Lung (tissue), 13 donors: Measurements from ENCODE around the gene EFNA1. TPM values are rescaled to one million over a fixed set of nuclear protein-coding genes. Genes with fewer than 3 reads are reported as not detected.

Experiments used
- ATAC-seq: fragments of 200-7000 bp; cut with Tn5 transposase; one replicate; pipeline ENCODE4 v1.9.1; 2020; ENCODE audit warnings: moderate number of reproducible peaks; ENCODE audit not compliant: insufficient read depth, low FRiP score
- DNase-seq, 3 donors: peaks; one replicate each; pipeline ENCODE4 v3.0.0-alpha.2; 2013 to 2017
- H3K27ac ChIP-seq, 2 donors: one replicate each; pipeline ENCODE4 v1.5.1; 2013; ENCODE audit warnings: mild to moderate bottlenecking in 2 of 2, moderate library complexity in 2 of 2, control low read depth in 1 of 2, inconsistent platforms in 1 of 2, low read depth in 1 of 2, low read length in 1 of 2
- H3K27me3 ChIP-seq, 3 donors: one replicate each; pipeline ENCODE4 v1.5.1; 2013; ENCODE audit warnings: low read length in 2 of 3; ENCODE audit not compliant: control insufficient read depth in 3 of 3, insufficient read depth in 3 of 3
- H3K36me3 ChIP-seq, 4 donors: one replicate each; pipeline ENCODE4 v1.5.1; 2013; ENCODE audit warnings: low read length in 4 of 4, mild to moderate bottlenecking in 1 of 4, moderate library complexity in 1 of 4; ENCODE audit not compliant: control insufficient read depth in 4 of 4, insufficient read depth in 4 of 4
- H3K4me1 ChIP-seq, 5 donors: one replicate each; pipeline ENCODE4 v1.5.1; 2013; ENCODE audit warnings: low read length in 5 of 5, mild to moderate bottlenecking in 2 of 5, moderate library complexity in 1 of 5; ENCODE audit not compliant: control insufficient read depth in 5 of 5, insufficient read depth in 5 of 5
- H3K4me3 ChIP-seq: one replicate; pipeline ENCODE4 v1.5.1; 2013; ENCODE audit warnings: mild to moderate bottlenecking, control low read depth, moderate library complexity
- H3K9ac ChIP-seq, 2 donors: one replicate each; pipeline ENCODE4 v1.5.1; 2013; ENCODE audit warnings: low read length in 2 of 2, control low read depth in 1 of 2; ENCODE audit not compliant: insufficient read depth in 1 of 2
- H3K9me3 ChIP-seq, 4 donors: one replicate each; pipeline ENCODE4 v1.5.1; 2013; ENCODE audit warnings: low read length in 3 of 4, mild to moderate bottlenecking in 1 of 4, moderate library complexity in 1 of 4; ENCODE audit not compliant: control insufficient read depth in 4 of 4, insufficient read depth in 3 of 4
- CTCF ChIP-seq: IDR thresholded peaks from 2 replicates; pipeline ENCODE4 v1.5.1; 2012; ENCODE audit warnings: mild to moderate bottlenecking; ENCODE audit errors: control extremely low read depth, extremely low read depth
- WGBS, 2 donors: extraction: QIAGEN DNeasy Blood & Tissue Kit; methylation state at CpG; one replicate each; pipeline ENCODE4 v1.1.7; 2013; 5-methylcytosine and 5-hydroxymethylcytosine counted together
- polyA plus RNA-seq, 2 donors: library from polyadenylated mRNA; stranded (reverse); fragments of 200-250 nt; gene quantifications; one replicate each; pipeline ENCODE4 v1.2.1, GENCODE V29; 2013
- small RNA-seq: library from RNA; depleted of rRNA; stranded (forward); fragments of <200 nt; gene quantifications from one replicate; pipeline ENCODE3, GENCODE V24; 2014; ENCODE audit warnings: low replicate concordance
- total RNA-seq, 2 donors: library from RNA; depleted of rRNA in 1 of 2; stranded (reverse); fragments of >200 nt in 1 of 2; gene quantifications; one replicate each; pipeline ENCODE4 v1.2.1, GENCODE V29; 2014 to 2021
- donor health status: control.
- donor health status: control.
- donor health status: Bipolar disorder and iron deficiency.
- donor health status: healthy.
- donor health status: DM: yes; HTN: yes; CAD: no.

Gene EFNA1
- total and polyA plus RNA-seq, 4 donors = 111 to 202 (median 168) TPM

- DNase-seq (no peak), ATAC-seq (no peak)
- H3K27me3 ChIP-seq = no peaks in the 10 kb centered on the region
- H3K9ac ChIP-seq = no peak overlapping the region
- WGBS, 2 donors = 83 to 91% methylated on average over 4 of the region's 4 CpGs
- H3K27ac ChIP-seq = peak overlapping the region in 1 of 2 donors; percentile 69
- no peak for TF ChIP-seq CTCF
- H3K4me3 ChIP-seq = no peak overlapping the region
- H3K36me3 ChIP-seq = no peaks in the 10 kb centered on the region
- H3K9me3 ChIP-seq = peaks cover 0 to 2% (median 0%) of the 10 kb centered on the region in 4 donors
- H3K4me1 ChIP-seq = peaks cover 0 to 12% (median 5%) of the 10 kb centered on the region in 5 donors
Measured at GRCh38 chr1:155184351-155184811, 56.7 kb downstream of the EFNA1 start.

Small RNA genes lying within 50 kb of the gene (small RNA-seq; reads per million reads assigned to genes)
- gene HMGN2P18 (not detected), gene RF00019 (not detected)

Other genes starting within 250 kb of the EFNA1 start
- 10 to 100 TPM; 18.4 to 48.8 TPM for gene PMVK, start 191.2 kb upstream of the EFNA1 start, total RNA-seq
- gene PMVK, start 191.2 kb upstream of the EFNA1 start, polyA plus RNA-seq = 10 to 100 TPM; 39.0 to 47.9 TPM
- 100 to 1,000 TPM in 1 of 2 donors, 10 to 100 TPM in 1; 37.3 to 178 TPM for gene PBXIP1, start 171.8 kb upstream of the EFNA1 start, total RNA-seq
- 10 to 100 TPM; 32.8 to 33.2 TPM for gene PBXIP1, start 171.8 kb upstream of the EFNA1 start, polyA plus RNA-seq
- gene PYGO2, start 166.1 kb upstream of the EFNA1 start, total RNA-seq = 10 to 100 TPM; 17.9 to 25.2 TPM
- 10 to 100 TPM; 14.6 to 22.2 TPM for gene PYGO2, start 166.1 kb upstream of the EFNA1 start, polyA plus RNA-seq
- gene SHC1, start 157.1 kb upstream of the EFNA1 start, total RNA-seq = 100 to 1,000 TPM in 1 of 2 donors, 10 to 100 TPM in 1; 67.6 to 136 TPM
- gene SHC1, start 157.1 kb upstream of the EFNA1 start, polyA plus RNA-seq = 100 to 1,000 TPM in 1 of 2 donors, 10 to 100 TPM in 1; 76.5 to 111 TPM
- gene CKS1B, start 153.2 kb upstream of the EFNA1 start, total RNA-seq = 10 to 100 TPM; 22.3 to 33.6 TPM
- 10 to 100 TPM; 26.9 to 38.2 TPM for gene CKS1B, start 153.2 kb upstream of the EFNA1 start, polyA plus RNA-seq
- gene FLAD1, start 144.5 kb upstream of the EFNA1 start, total RNA-seq = 10 to 100 TPM; 10.9 to 37.0 TPM
- 10 to 100 TPM; 29.3 to 31.9 TPM for gene FLAD1, start 144.5 kb upstream of the EFNA1 start, polyA plus RNA-seq
- gene LENEP, start 134.3 kb upstream of the EFNA1 start, total RNA-seq = under 1 TPM in 1 of 2 donors, not detected in 1; 0.89 TPM
- gene LENEP, start 134.3 kb upstream of the EFNA1 start, polyA plus RNA-seq = under 1 TPM in 1 of 2 donors, not detected in 1; 0.31 TPM
- 10 to 100 TPM; 41.9 to 83.3 TPM for gene ZBTB7B, start 125.1 kb upstream of the EFNA1 start, total RNA-seq
- 10 to 100 TPM; 52.6 to 57.8 TPM for gene ZBTB7B, start 125.1 kb upstream of the EFNA1 start, polyA plus RNA-seq
- gene DCST2, start 94.1 kb upstream of the EFNA1 start, total RNA-seq = 1 to 10 TPM in 1 of 2 donors, under 1 TPM in 1; 0.31 to 1.7 TPM
- 1 to 10 TPM in 1 of 2 donors, under 1 TPM in 1; 0.77 to 1.7 TPM for gene DCST2, start 94.1 kb upstream of the EFNA1 start, polyA plus RNA-seq
- under 1 TPM in 1 of 2 donors, not detected in 1; 0.20 TPM for gene DCST1, start 94.1 kb upstream of the EFNA1 start, total RNA-seq
- under 1 TPM in 1 of 2 donors, not detected in 1; 0.08 TPM for gene DCST1, start 94.1 kb upstream of the EFNA1 start, polyA plus RNA-seq
- 100 to 1,000 TPM in 1 of 2 donors, 10 to 100 TPM in 1; 49.5 to 209 TPM for gene ADAM15, start 76.6 kb upstream of the EFNA1 start, total RNA-seq
- gene ADAM15, start 76.6 kb upstream of the EFNA1 start, polyA plus RNA-seq = 100 to 1,000 TPM; 111 to 233 TPM
- gene EFNA4, start 64.1 kb upstream of the EFNA1 start, total RNA-seq = 10 to 100 TPM in 1 of 2 donors, 1 to 10 TPM in 1; 8.3 to 13.4 TPM
- 10 to 100 TPM in 1 of 2 donors, 1 to 10 TPM in 1; 9.2 to 11.2 TPM for gene EFNA4, start 64.1 kb upstream of the EFNA1 start, polyA plus RNA-seq
- 1 to 10 TPM; 1.1 to 1.9 TPM for gene EFNA3, start 49.0 kb upstream of the EFNA1 start, total RNA-seq
- gene EFNA3, start 49.0 kb upstream of the EFNA1 start, polyA plus RNA-seq = 1 to 10 TPM; 1.5 to 1.8 TPM
- 10 to 100 TPM; 26.3 to 60.3 TPM for gene SLC50A1, start 8.0 kb downstream of the EFNA1 start, total RNA-seq
- gene SLC50A1, start 8.0 kb downstream of the EFNA1 start, polyA plus RNA-seq = 100 to 1,000 TPM in 1 of 2 donors, 10 to 100 TPM in 1; 76.6 to 114 TPM
- gene DPM3, start 12.7 kb downstream of the EFNA1 start, total RNA-seq = 10 to 100 TPM; 33.7 to 99.6 TPM
- 100 to 1,000 TPM; 166 to 491 TPM for gene DPM3, start 12.7 kb downstream of the EFNA1 start, polyA plus RNA-seq
- 100 to 1,000 TPM in 1 of 2 donors, 10 to 100 TPM in 1; 58.2 to 162 TPM for gene KRTCAP2, start 45.4 kb downstream of the EFNA1 start, total RNA-seq
- 100 to 1,000 TPM; 218 to 592 TPM for gene KRTCAP2, start 45.4 kb downstream of the EFNA1 start, polyA plus RNA-seq
- gene TRIM46, start 46.0 kb downstream of the EFNA1 start, total RNA-seq = under 1 TPM; 0.60 to 0.71 TPM
- gene TRIM46, start 46.0 kb downstream of the EFNA1 start, polyA plus RNA-seq = under 1 TPM; 0.26 to 0.31 TPM
- gene THBS3, start 80.0 kb downstream of the EFNA1 start, total RNA-seq = 10 to 100 TPM; 26.6 to 33.1 TPM
- 10 to 100 TPM; 11.4 to 22.1 TPM for gene THBS3, start 80.0 kb downstream of the EFNA1 start, polyA plus RNA-seq
- 10 to 100 TPM; 25.6 to 46.7 TPM for gene MTX1, start 80.8 kb downstream of the EFNA1 start, total RNA-seq
- gene MTX1, start 80.8 kb downstream of the EFNA1 start, polyA plus RNA-seq = 10 to 100 TPM; 69.9 to 72.1 TPM
- gene ENTREP3, start 127.6 kb downstream of the EFNA1 start, total RNA-seq = 10 to 100 TPM in 1 of 2 donors, 1 to 10 TPM in 1; 9.0 to 28.7 TPM
- 10 to 100 TPM in 1 of 2 donors, 1 to 10 TPM in 1; 8.4 to 16.8 TPM for gene ENTREP3, start 127.6 kb downstream of the EFNA1 start, polyA plus RNA-seq
- 10 to 100 TPM; 29.9 to 84.6 TPM for gene SCAMP3, start 134.5 kb downstream of the EFNA1 start, total RNA-seq
- 10 to 100 TPM; 55.0 to 90.3 TPM for gene SCAMP3, start 134.5 kb downstream of the EFNA1 start, polyA plus RNA-seq
- gene CLK2, start 145.6 kb downstream of the EFNA1 start, total RNA-seq = 10 to 100 TPM; 55.5 to 56.5 TPM
- 10 to 100 TPM; 41.1 to 53.0 TPM for gene CLK2, start 145.6 kb downstream of the EFNA1 start, polyA plus RNA-seq
- gene HCN3, start 149.6 kb downstream of the EFNA1 start, total RNA-seq = 1 to 10 TPM; 2.2 to 4.7 TPM
- 1 to 10 TPM; 1.0 to 2.3 TPM for gene HCN3, start 149.6 kb downstream of the EFNA1 start, polyA plus RNA-seq
- gene PKLR, start 173.6 kb downstream of the EFNA1 start, total RNA-seq = under 1 TPM in 1 of 2 donors, not detected in 1; 0.09 TPM
- gene PKLR, start 173.6 kb downstream of the EFNA1 start, polyA plus RNA-seq = under 1 TPM in 1 of 2 donors, not detected in 1; 0.02 TPM
- 100 to 1,000 TPM; 193 to 316 TPM for gene FDPS, start 181.0 kb downstream of the EFNA1 start, total RNA-seq
- 100 to 1,000 TPM; 301 to 385 TPM for gene FDPS, start 181.0 kb downstream of the EFNA1 start, polyA plus RNA-seq
- 10 to 100 TPM; 25.0 to 37.7 TPM for gene RUSC1, start 193.0 kb downstream of the EFNA1 start, total RNA-seq
- 10 to 100 TPM; 18.2 to 20.6 TPM for gene RUSC1, start 193.0 kb downstream of the EFNA1 start, polyA plus RNA-seq